B cell (primary cell): ENCODE measurements around the gene KCNE1. TPM values are rescaled to one million over a fixed set of nuclear protein-coding genes. Genes with fewer than 3 reads are reported as not detected.

Experiments used
- ATAC-seq: fragments of 200-7000 bp; cut with Tn5 transposase; one replicate; pipeline ENCODE4 v1.10.0; 2021; ENCODE audit warnings: low read depth, mild to moderate bottlenecking, moderate number of reproducible peaks, moderate library complexity
- CTCF ChIA-PET: fragments of 350-600 bp; sonication (Branson Sonifier 250); formaldehyde crosslinking; loops from one replicate; lab custom pipeline; 2021; ENCODE audit warnings: antibody characterized with exemption, inconsistent platforms; lab: Charles Lee
- POLR2A ChIA-PET: fragments of 350-600 bp; sonication (Branson Sonifier 250); formaldehyde crosslinking; loops from one replicate; lab custom pipeline; 2021; ENCODE audit warnings: antibody characterized with exemption; lab: Charles Lee
- DNase-seq: peaks from one replicate; pipeline ENCODE4 v3.0.0; 2013
- H2AFZ ChIP-seq: 2 replicates; pipeline ENCODE4 v1.6.1; 2012; ENCODE audit warnings: mild to moderate bottlenecking, low read depth, low read length; ENCODE audit not compliant: insufficient read depth, poor library complexity, severe bottlenecking
- H3K27ac ChIP-seq, 2 donors: 1 replicate in 1 of 2; 2 replicates in 1 of 2; pipeline ENCODE4 v1.5.1; 2012 to 2013; ENCODE audit warnings: low read length in 2 of 2, mild to moderate bottlenecking in 2 of 2, moderate library complexity in 1 of 2
- H3K27me3 ChIP-seq, 4 experiments: fragments of 200-600 bp in 1 of 4; sonication (generic) in 1 of 4; replicated peaks in 1 of 4; 1 replicate in 2 of 4; 2 replicates in 2 of 4; pipeline versions ENCODE4 v1.6.1 to v1.7.0; 2013 to 2016; ENCODE audit warnings: low read length in 3 of 4, mild to moderate bottlenecking in 2 of 4, mixed read lengths in 1 of 4, moderate library complexity in 1 of 4; ENCODE audit not compliant: insufficient read depth in 4 of 4, control insufficient read depth in 3 of 4; ENCODE audit errors: control extremely low read depth in 1 of 4
- H3K36me3 ChIP-seq, 2 experiments: replicated peaks in 1 of 2; 1 replicate in 1 of 2; 2 replicates in 1 of 2; pipeline versions ENCODE4 v1.6.1 to v1.7.1; 2013; ENCODE audit warnings: low read length in 1 of 2; ENCODE audit not compliant: insufficient read depth in 2 of 2, control insufficient read depth in 1 of 2; ENCODE audit errors: control extremely low read depth in 1 of 2, extremely low read depth in 1 of 2
- H3K4me1 ChIP-seq, 2 donors: fragments of 200-600 bp in 1 of 2; sonication (generic) in 1 of 2; 1 replicate in 1 of 2; 2 replicates in 1 of 2; pipeline versions ENCODE4 v1.5.1 to v1.6.1; 2013 to 2017; ENCODE audit warnings: low read length in 2 of 2; ENCODE audit not compliant: control insufficient read depth in 2 of 2, insufficient read depth in 2 of 2
- H3K4me2 ChIP-seq: replicated peaks from 2 replicates; pipeline ENCODE3; 2012; ENCODE audit warnings: mild to moderate bottlenecking, low read depth, low read length; ENCODE audit not compliant: poor library complexity, severe bottlenecking
- H3K4me3 ChIP-seq, 5 experiments: fragments of 200-600 bp in 1 of 5; sonication (generic) in 1 of 5; 1 replicate in 3 of 5; 2 replicates in 2 of 5; pipeline versions ENCODE4 v1.5.1 to v1.7.0; 2011 to 2016; ENCODE audit warnings: low read length in 4 of 5, mild to moderate bottlenecking in 4 of 5, low read depth in 2 of 5, control low read depth in 1 of 5, moderate library complexity in 1 of 5; ENCODE audit not compliant: insufficient read depth in 1 of 5; ENCODE audit errors: control extremely low read depth in 1 of 5, extremely low read depth in 1 of 5
- H3K79me2 ChIP-seq: fragments of 200-600 bp; sonication (generic); one replicate; pipeline ENCODE4 v1.6.0; 2016; ENCODE audit warnings: low read length; ENCODE audit not compliant: control insufficient read depth, insufficient read depth
- H3K9ac ChIP-seq: fragments of 200-600 bp; sonication (generic); 2 replicates; pipeline ENCODE4 v1.6.1; 2017; ENCODE audit warnings: mild to moderate bottlenecking, low read length, moderate library complexity
- H3K9me3 ChIP-seq, 3 donors: one replicate each; pipeline versions ENCODE4 v1.6.1 to v1.7.1; 2013; ENCODE audit warnings: low read length in 2 of 3; ENCODE audit not compliant: control insufficient read depth in 2 of 3, insufficient read depth in 1 of 3; ENCODE audit errors: control extremely low read depth in 1 of 3
- H4K20me1 ChIP-seq: 2 replicates; pipeline ENCODE4 v1.6.0; 2012; ENCODE audit warnings: mild to moderate bottlenecking, low read length; ENCODE audit not compliant: insufficient read depth, control insufficient read depth, poor library complexity, severe bottlenecking
- H3K27ac Mint-ChIP-seq: one replicate; pipeline ENCODE4 v1.8.0; 2021; ENCODE audit warnings: mixed read lengths
- H3K27me3 Mint-ChIP-seq: one replicate; pipeline ENCODE4 v1.8.0; 2021; ENCODE audit warnings: mixed read lengths
- H3K4me1 Mint-ChIP-seq: one replicate; pipeline ENCODE4 v1.8.0; 2021; ENCODE audit warnings: mixed read lengths
- H3K4me3 Mint-ChIP-seq: one replicate; pipeline ENCODE4 v1.8.0; 2021; ENCODE audit warnings: mixed read lengths
- H3K9me3 Mint-ChIP-seq: one replicate; pipeline ENCODE4 v1.8.0; 2022; ENCODE audit warnings: mixed read lengths; ENCODE audit not compliant: insufficient read depth
- CTCF ChIP-seq: fragments of 200-600 bp; IDR thresholded peaks from one replicate; pipeline ENCODE4 v1.8.0; 2022; ENCODE audit warnings: antibody characterized with exemption, mild to moderate bottlenecking
- EZH2 ChIP-seq: IDR thresholded peaks from 2 replicates; pipeline ENCODE4 v1.6.1; 2012; ENCODE audit warnings: borderline replicate concordance, low read depth, mild to moderate bottlenecking, moderate library complexity, low read length; ENCODE audit not compliant: insufficient read depth, poor library complexity, severe bottlenecking
- WGBS: methylation state at CpG from one replicate; pipeline ENCODE4 v1.1.5; 2013; ENCODE audit warnings: missing lambda C conversion rate; ENCODE audit not compliant: insufficient coverage; 5-methylcytosine and 5-hydroxymethylcytosine counted together
- intact Hi-C: fragments of 100-400 bp; cut with micrococcal nuclease; formaldehyde crosslinking; loops from one replicate; pipeline ENCODE4 v1.10.0; 2022
- polyA plus RNA-seq: library from polyadenylated mRNA; depleted of rRNA; stranded (reverse); fragments of >200 nt; gene quantifications from 2 replicates; pipeline ENCODE4 v1.2.3, GENCODE V29; 2012
- total RNA-seq, 2 donors: library from RNA; stranded (reverse); fragments of 120-200 nt in 1 of 2; gene quantifications; 1 replicate in 1 of 2; 2 replicates in 1 of 2; pipeline versions ENCODE4 v1.2.3 to v1.2.4, GENCODE V29; 2013 to 2022

KCNE1 gene
- total and polyA plus RNA-seq, 2 donors (not counting 1 experiment from before 2014, with no cell fraction given) = 0.10 to 0.17 TPM

GRCh38 chr21:34518301-34518700 lies 6.3 kb upstream of the KCNE1 start:
- Histone ChIP-seq H3K4me1 (no peaks in the 10 kb centered on the region), H4K20me1 (no peaks in the 10 kb centered on the region), H3K9me3 (no peaks in the 10 kb centered on the region), H3K4me3 (no peak overlapping the region), H3K27me3 (no peaks in the 10 kb centered on the region), H2AFZ (no peak overlapping the region), H3K79me2 (no peaks in the 10 kb centered on the region), H3K9ac (no peak overlapping the region), H3K4me2 (no peak overlapping the region), H3K36me3 (no peaks in the 10 kb centered on the region), H3K27ac (no peak overlapping the region)
- no peak for DNase-seq
- ChIA-PET CTCF (interaction anchor here (1.6 kb wide), 1 partner anchor 9 kb away, joined by 3 read pairs; no protein-coding TSS in a partner anchor), POLR2A (no interaction called here)
- Mint-ChIP-seq H3K9me3 (no peaks in the 10 kb centered on the region), H3K27me3 (no peaks in the 10 kb centered on the region), H3K4me3 (no peak overlapping the region), H3K4me1 (no peaks in the 10 kb centered on the region), H3K27ac (no peak overlapping the region)
- WGBS = 91% methylated on average over 3 of the region's 5 CpGs
- intact Hi-C loops = no loop called here
- no peak for ATAC-seq
- TF ChIP-seq CTCF (no peak), EZH2 (no peak)

GRCh38 chr21:34517491-34518245 lies 5.7 kb upstream of the KCNE1 start:
- Histone ChIP-seq H4K20me1 (no peaks in the 10 kb centered on the region), H2AFZ (no peak overlapping the region), H3K4me1 (no peaks in the 10 kb centered on the region), H3K9ac (no peak overlapping the region), H3K27ac (no peak overlapping the region), H3K27me3 (no peaks in the 10 kb centered on the region), H3K36me3 (no peaks in the 10 kb centered on the region), H3K4me2 (no peak overlapping the region), H3K79me2 (no peaks in the 10 kb centered on the region), H3K4me3 (peak overlapping the region in 1 of 5 experiments; percentile 53), H3K9me3 (no peaks in the 10 kb centered on the region)
- no peaks in the 10 kb centered on the region for H3K27me3 Mint-ChIP-seq
- TF ChIP-seq EZH2 = no peak
- no peak for TF ChIP-seq CTCF
- no peak overlapping the region for H3K4me3 Mint-ChIP-seq
- no peaks in the 10 kb centered on the region for H3K4me1 Mint-ChIP-seq
- CTCF ChIA-PET = interaction anchor here (1.6 kb wide), 1 partner anchor 9 kb away, joined by 3 read pairs; no protein-coding TSS in a partner anchor
- 96% methylated on average over 18 of the region's 22 CpGs for WGBS
- H3K9me3 Mint-ChIP-seq = no peaks in the 10 kb centered on the region
- POLR2A ChIA-PET = no interaction called here
- H3K27ac Mint-ChIP-seq = no peak overlapping the region
- ATAC-seq (no peak), DNase-seq (no peak)
- intact Hi-C loops = no loop called here
